8988T (cell line): ENCODE results near the gene ETFRF1.

Source experiments
- DNase-seq: peaks from one replicate; pipeline ENCODE4 v3.0.0; 2011

Gene ETFRF1

GRCh38 chr12:25236190-25236589 lies 41.2 kb downstream of the ETFRF1 start:
- DNase-seq: no peak

GRCh38 chr12:25236626-25237025 lies 41.6 kb downstream of the ETFRF1 start:
- no peak for DNase-seq

DNA sequence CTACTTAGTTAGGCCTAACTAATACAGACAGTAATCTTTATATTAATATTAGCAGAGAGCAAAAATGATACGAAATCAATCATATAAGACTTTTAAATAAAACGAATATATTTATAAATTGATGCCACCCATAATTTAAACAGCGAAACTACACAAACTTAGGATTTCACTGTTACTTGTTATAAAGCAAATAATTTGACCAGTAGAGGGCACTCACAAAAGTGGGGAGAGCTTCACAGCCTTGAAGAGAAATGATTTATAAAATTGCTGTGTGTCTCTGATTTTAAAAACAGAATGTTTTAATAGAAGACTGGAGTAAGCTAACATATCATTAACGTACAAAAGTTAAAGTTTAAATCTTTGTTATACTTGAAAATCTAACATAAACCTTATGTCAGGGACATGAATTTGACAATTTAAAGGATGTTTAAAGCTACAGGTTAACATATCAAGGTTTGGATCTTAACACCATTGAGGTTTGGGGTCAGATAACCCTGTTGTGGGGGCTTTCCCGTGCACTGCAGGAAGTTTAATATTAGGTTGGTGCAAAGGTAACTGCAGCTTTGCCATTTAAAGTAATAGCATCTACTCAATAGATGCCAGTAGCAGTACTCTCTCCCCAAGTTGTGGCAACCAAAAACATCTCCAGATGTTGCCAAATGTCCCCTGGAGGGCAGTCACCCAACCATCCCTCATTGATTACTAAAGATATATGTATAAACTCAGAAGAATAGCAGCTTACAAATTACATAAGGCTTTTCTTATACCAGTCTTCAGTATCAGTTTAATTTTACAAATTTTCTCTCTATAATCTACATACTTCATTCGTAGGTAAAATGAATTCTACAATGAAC lies 46.4 kb downstream of the ETFRF1 start:
- no peak for DNase-seq

- no peak for DNase-seq
Measured at GRCh38 chr12:25242981-25243679, 48.1 kb downstream of the ETFRF1 start.

- DNase-seq: no peak
Measured at GRCh38 chr12:25243680-25243990, 48.6 kb downstream of the ETFRF1 start.

- DNase-seq: no peak
Measured at GRCh38 chr12:25245491-25245890, 50.5 kb downstream of the ETFRF1 start.

DNA sequence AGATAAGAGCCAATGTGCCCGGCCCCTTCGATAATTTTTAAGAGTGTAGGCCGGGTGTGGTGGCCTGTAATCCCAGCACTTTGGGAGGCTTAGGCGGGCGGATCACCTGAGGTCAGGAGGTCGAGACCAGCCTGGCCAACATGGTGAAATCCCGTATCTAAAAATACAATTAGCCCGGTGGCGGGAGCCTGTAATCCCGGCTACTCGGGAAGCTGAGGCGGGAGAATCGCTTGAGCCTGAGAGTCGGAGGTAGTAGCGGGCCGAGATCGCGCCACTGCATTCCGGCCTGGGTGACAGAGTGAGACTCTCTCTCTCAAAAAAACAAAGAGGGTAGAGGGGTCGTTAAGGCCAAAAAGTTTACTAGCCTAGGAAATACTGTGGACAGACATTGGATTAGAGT lies 53.1 kb downstream of the ETFRF1 start:
- no peak for DNase-seq

DNA sequence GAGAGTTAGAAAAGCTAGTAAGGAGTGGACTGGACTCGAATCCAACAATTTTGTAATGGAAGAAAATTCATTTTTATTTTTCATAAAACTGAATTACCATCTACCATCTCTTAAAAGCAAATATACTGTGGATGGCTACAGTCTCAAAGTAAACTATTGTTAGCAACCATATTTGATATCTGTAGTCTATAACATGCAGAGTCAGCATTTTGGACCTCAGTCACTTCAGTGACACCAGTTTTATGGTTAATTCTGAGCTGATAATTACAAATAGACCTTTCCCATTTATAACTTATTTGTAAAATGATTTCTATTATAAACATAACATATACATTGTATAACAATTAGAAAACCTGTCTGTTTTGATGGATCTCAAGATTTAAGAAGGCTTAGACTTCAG lies 53.7 kb downstream of the ETFRF1 start:
- DNase-seq: no peak

DNA sequence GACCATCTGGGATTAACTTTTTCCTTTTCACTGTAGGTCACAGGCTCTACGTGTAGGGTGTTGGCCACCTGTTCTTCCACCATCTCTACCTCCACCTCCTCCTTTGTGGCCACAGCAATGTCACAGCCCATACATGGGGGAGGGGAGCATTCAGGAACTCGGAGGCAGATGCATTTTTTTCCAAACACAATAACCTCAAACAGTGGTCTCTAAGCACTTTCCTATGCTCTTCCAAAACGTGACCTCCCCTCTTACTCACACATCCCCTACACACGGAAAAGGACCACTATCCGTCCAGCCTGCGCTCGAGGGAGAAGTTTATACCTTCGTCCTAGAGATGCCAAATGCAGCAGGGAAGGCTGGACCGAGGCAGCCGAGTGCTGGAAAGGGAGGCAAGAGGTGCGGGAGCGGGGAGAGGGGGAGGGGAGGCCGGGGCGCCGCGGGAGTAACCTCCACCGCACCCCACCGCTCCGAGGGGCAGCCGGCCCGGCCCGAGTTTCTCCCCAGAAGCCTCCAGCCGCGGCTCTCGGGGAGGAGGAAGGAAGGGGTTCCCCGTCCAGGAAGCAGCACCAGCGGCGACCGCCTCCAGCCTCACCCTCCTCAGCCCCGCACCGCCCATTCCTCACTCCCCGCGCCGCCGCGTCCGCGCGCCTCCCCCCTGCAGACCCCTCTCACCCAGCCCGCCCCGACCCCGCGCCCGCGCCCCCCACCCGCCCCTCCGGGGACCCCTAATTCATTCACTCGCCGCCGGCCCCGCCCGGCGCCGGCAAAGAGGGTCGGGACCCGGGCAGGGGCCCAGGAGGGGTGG lies 55.1 kb downstream of the ETFRF1 start:
- DNase-seq: peak; percentile 7

DNA sequence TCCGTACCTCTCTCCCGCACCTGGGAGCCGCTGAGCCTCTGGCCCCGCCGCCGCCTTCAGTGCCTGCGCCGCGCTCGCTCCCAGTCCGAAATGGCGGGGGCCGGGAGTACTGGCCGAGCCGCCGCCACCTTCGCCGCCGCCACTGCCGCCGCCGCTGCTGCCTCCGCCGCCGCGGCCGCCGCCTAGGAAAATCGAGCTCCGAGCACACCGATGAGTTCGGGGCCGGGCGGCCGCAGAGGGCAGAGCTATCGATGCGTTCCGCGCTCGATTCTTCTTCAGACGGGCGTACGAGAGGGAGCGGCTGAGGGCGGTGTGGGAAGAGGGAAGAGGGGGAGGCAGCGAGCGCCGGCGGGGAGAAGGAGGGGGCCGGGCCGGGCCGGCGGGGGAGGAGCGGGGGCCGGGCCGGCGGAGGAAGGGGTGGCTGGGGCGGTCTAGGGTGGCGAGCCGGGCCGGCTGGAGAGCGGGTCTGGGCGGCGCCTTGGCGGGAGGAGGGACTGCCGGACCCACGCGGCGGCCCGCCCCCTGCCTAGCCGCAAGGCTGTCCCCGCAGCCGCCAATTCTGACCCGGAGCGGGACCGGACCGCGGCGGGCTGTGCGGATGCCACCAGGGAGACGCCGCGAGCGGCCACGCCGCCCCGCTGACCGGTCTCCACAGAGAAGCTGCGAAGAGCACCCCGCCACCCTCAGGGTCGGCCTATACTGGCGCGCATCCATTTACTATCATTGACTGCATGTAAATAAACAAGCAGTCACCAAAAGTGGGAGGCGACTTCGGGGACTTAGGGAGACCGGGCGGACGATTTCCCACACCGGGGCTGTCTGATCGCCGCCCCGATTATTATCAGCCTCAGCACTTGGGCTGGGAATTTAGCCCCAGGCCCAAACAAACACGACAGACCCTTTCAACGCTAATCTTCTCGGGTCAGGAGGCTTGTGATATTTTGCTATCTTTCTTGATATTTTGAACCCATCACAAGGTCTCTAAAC lies 56.0 kb downstream of the ETFRF1 start, which contains the start of gene KRAS:
TSS of gene KRAS (minus strand) at position 186 of the 987 bp plus-strand sequence.
- DNase-seq: peak; percentile 64

DNA sequence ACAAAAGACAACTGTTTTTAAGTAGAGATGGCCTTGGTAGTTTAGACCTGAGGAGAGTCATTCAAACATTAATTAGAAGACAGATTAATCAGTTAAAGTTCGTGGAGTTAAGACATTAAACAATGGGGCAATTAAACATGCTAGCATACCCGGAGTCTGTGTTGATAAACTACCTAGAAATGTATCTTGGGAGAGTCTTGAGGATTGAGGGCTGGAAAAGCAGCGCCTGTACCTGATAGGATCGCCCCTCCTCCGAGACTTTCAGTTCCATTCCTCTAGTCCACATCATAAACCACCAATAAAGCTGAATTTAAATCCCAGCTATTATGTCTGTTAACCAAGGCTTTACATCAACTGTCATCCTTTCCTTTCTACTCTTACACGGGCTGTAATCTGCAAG lies 56.7 kb downstream of the ETFRF1 start:
- DNase-seq: no peak

DNA sequence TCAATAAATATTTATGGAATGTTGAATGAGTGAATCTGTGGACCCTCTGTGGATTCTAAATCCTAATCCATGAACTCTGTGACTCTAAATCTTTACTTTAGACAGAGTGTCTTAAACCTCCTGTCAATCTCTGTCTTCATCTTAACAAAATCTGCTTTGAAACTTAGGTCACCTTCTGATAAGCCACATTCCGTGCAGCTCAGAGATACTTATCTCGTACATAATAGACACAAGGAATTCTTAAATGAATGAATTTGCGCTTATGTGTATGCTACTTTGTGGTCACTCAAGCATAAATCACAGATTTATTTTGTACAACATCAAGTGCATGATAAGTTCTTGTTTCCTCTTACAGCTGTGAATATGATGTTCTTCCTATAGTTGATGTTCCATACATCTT lies 57.9 kb downstream of the ETFRF1 start:
- DNase-seq: no peak

GRCh38 chr12:25253371-25254068 lies 58.5 kb downstream of the ETFRF1 start:
- no peak for DNase-seq

DNA sequence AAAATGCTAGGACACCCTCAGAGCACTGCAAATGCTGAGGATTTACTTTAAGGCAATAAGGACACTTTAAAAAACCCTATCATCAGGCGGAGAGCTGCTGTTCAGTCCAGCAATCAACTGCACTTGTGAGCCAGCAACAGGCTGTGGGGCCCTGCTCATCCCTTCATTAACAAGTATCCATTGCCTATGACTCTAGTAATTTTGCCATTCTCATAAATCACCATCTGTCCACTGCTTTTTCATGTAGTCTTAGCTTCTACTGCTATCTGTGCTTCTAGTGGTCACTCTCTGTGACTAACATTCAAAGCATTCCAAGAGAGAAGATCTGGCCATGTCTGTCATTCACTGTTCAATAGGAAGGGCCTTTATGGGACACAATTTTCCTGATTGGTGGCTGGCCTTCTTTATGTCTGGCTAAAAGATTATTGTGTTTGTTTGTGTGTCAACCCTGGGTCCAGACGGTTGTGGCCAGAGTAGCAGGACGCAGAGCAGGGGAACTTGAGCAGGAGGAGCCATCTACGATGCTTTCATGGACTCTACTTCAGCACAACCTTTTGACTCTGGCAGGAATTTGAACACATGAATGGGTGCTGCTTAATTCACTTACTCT lies 59.3 kb downstream of the ETFRF1 start:
- DNase-seq: no peak
